ENCODE results near the gene NPLOC4.

NPLOC4 gene

GRCh38 chr17:81529437-81529803 lies 107.5 kb downstream of the NPLOC4 start:
- no peak for DNase-seq (ENCODE audit: extremely low read depth, low read depth)
- no peak for TF ChIP-seq CTCF (IDR thresholded peaks at IDR 0.05; ENCODE audit: low read depth, low read length)

GRCh38 chr17:81528651-81529436 lies 108.1 kb downstream of the NPLOC4 start:
- no peak for DNase-seq (ENCODE audit: extremely low read depth, low read depth)
- no peak for TF ChIP-seq CTCF (IDR thresholded peaks at IDR 0.05; ENCODE audit: low read depth, low read length)

GRCh38 chr17:81528384-81528650 lies 108.6 kb downstream of the NPLOC4 start:
- no peak for TF ChIP-seq CTCF (IDR thresholded peaks at IDR 0.05; ENCODE audit: low read depth, low read length)
- no peak for DNase-seq (ENCODE audit: extremely low read depth, low read depth)

GRCh38 chr17:81527591-81528383 lies 109.1 kb downstream of the NPLOC4 start, which contains the start of gene FSCN2:
TSS of gene FSCN2 (plus strand) at chr17:81528377. CDS start at chr17:81528532, 155 bp downstream.
- peak; percentile 19 for TF ChIP-seq CTCF (IDR thresholded peaks at IDR 0.05; ENCODE audit: low read depth, low read length)
- DNase-seq (ENCODE audit: extremely low read depth, low read depth), result no peak

GRCh38 chr17:81526662-81527571 lies 110.0 kb downstream of the NPLOC4 start:
- no peak for TF ChIP-seq CTCF (IDR thresholded peaks at IDR 0.05; ENCODE audit: low read depth, low read length)
- no peak for DNase-seq (ENCODE audit: extremely low read depth, low read depth)

GRCh38 chr17:81524865-81525159 lies 112.1 kb downstream of the NPLOC4 start:
- no peak for TF ChIP-seq CTCF (IDR thresholded peaks at IDR 0.05; ENCODE audit: low read depth, low read length)
- DNase-seq (ENCODE audit: extremely low read depth, low read depth), result no peak

Measured in AG09319 (cell line).